ENCODE results near the gene HSFX2.
"Not testable (repeated sequence)": the region's sequence is repeated elsewhere in the genome, so short reads cannot be mapped to it uniquely, and the experiment has no call there.

HSFX2 gene

DNA sequence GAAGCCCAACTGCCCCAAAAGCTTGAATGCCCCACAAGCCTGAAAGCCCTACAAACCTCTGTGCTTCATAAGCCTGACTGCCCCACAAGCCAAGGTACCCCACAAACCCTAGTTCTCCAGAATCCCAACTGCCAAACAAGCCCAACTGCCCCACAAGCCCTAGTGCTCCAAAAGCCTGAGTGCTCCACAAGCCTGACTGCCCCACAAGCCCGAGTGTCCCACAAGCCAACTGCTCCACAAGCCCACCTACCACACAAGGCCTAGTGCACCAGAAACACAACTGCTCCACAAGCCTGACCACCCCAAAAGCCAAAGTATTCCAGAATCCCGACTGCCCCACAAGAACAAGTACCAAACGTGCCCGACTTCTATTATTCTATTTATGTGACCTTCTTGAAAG lies 31.8 kb downstream of the HSFX2 start:
- no peak for TF ChIP-seq CTCF (conservative IDR thresholded peaks at IDR 0.05; ENCODE audit: control insufficient read depth, insufficient read depth, low read depth, low read length)
- DNase-seq (ENCODE audit: low read depth): no peak
- H3K4me3 ChIP-seq (ENCODE audit: control insufficient read depth, low read depth, low read length): no peak overlapping the region

- DNase-seq (ENCODE audit: low read depth); H3K4me3 ChIP-seq (ENCODE audit: control insufficient read depth, low read depth, low read length): not testable (repeated sequence)
These were observed 39.9 kb downstream of the HSFX2 start for GRCh38 chrX:149555251-149555650.

DNA sequence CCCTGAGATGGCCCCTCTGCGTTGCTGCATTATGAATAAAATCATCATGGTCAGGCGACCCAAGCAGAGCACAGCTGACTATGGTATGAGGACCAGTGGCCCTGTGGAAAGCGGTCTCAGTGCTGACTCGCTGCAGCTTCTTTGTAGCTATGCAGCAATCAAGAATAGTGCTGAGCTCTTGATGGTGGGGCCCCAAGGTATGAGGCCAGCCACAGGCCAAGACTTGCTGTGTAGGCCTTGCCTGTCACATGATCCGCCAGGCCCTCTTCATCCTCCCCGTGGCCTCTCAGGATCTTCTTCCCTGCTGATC lies 43.2 kb downstream of the HSFX2 start:
- H3K4me3 ChIP-seq (ENCODE audit: control insufficient read depth, low read depth, low read length); DNase-seq (ENCODE audit: low read depth): not testable (repeated sequence)

DNA sequence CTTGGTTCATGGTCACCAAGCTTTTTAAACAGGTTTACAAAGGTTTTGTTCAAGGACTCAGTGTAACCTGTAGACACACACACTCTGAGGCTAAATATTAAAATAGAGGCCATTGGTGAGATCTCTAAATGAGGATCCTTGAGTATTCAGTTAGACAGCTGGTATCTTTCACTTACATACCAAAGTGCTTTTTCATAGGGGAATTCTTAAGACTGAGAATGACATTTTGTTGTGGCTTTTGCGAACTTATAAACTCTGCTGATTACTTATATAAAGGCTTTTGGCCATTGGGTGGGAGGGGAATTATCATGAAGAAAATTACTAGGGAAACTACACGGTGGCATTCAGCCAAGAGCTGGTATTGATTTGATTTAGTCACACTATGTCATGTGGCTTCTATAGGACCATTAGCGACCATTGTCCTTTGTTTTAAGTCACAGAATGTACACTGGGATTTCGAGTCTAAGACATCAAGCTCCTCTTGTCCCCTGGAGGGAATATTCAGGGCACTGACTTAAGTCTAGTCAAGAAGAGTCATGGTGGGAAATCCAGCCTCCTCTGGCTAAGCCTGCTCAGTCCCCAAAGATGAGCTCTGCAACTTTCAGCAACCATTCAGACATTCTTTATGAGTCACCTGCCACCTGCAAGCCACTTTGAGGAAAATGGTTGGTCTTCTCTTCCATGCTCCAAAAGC lies 43.7 kb downstream of the HSFX2 start:
- DNase-seq (ENCODE audit: low read depth); H3K4me3 ChIP-seq (ENCODE audit: control insufficient read depth, low read depth, low read length): not testable (repeated sequence)

- DNase-seq (ENCODE audit: low read depth); H3K4me3 ChIP-seq (ENCODE audit: control insufficient read depth, low read depth, low read length): not testable (repeated sequence)
These were observed 44.7 kb downstream of the HSFX2 start for GRCh38 chrX:149550454-149550853.

- H3K4me3 ChIP-seq (ENCODE audit: control insufficient read depth, low read depth, low read length); DNase-seq (ENCODE audit: low read depth): not testable (repeated sequence)
These were observed 45.4 kb downstream of the HSFX2 start, which contains the start of gene HSFX3 for GRCh38 chrX:149549701-149550100. TSS of gene HSFX3 (minus strand) at chrX:149549924. CDS start at chrX:149549852, 72 bp downstream.

DNA sequence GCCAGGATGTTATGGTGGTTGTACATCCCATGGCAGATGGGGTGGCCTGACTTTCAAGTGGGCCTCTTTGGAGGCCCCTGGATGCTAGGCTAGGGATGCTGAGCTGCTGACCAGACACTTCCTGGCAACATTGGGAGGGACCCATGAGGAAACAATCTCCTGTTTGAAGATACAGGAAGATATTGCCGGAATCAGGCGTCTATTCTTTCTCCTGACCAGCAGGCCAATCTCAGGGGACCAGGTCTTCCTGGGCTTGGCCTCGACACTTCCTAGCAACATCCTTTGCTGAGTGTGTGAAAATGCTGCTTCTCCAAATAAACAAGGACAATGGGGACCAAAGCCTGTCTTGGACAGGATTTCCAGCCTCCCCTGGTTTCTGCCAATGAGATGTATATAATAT lies 47.3 kb downstream of the HSFX2 start:
- H3K4me3 ChIP-seq (ENCODE audit: control insufficient read depth, low read depth, low read length); DNase-seq (ENCODE audit: low read depth): not testable (repeated sequence)

GRCh38 chrX:149546962-149547361 lies 48.2 kb downstream of the HSFX2 start:
- DNase-seq (ENCODE audit: low read depth); H3K4me3 ChIP-seq (ENCODE audit: control insufficient read depth, low read depth, low read length): not testable (repeated sequence)

- H3K4me3 ChIP-seq (ENCODE audit: control insufficient read depth, low read depth, low read length): not testable (repeated sequence)
- peak; percentile 36 for DNase-seq (ENCODE audit: low read depth)
These were observed 49.3 kb downstream of the HSFX2 start for GRCh38 chrX:149545545-149546543.

All from fibroblast of mammary gland (primary cell).